GM19099 (cell line): ENCODE results near the gene HP.

ENCODE experiments used
- POLR2A ChIP-seq: IDR thresholded peaks from 3 replicates; pipeline ENCODE4 v1.6.1; 2011; ENCODE audit warnings: low read depth; ENCODE audit not compliant: insufficient read length; ENCODE audit errors: extremely low read depth

The HP gene

DNA sequence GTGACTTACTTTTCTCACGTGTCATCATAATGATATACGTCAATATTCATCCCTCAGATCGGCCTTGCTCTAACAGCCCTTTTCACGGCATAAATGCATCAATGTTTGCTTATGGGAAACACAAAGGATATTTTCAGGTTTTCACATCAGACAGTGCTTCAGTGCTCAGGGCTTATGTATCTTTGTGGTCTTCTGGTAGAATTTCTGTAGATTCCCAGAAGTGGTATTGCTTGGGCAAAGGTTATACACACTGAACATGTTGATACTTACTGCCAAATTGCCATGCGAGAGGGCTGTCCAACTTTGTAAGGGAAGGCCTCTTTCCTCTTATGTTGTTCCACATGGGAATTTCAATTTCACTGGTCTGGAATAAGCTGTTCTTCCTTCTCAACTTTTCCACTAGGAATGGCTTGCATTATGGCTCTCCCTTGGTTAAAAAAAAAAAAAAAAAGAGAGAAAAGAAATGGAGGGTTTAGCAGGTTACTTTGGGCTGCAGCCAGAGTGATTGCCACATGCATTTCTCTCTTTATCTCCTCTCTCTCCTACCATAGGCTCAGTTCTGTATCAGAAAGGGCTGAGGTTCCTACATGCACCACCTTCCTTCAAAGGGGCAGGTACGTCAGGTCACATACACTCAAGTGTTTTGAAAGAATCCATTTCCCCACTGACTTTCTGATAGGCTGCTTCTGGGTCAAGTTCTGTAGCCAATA is 26.5 kb upstream of the HP start:
- TF ChIP-seq POLR2A, result no peak

DNA sequence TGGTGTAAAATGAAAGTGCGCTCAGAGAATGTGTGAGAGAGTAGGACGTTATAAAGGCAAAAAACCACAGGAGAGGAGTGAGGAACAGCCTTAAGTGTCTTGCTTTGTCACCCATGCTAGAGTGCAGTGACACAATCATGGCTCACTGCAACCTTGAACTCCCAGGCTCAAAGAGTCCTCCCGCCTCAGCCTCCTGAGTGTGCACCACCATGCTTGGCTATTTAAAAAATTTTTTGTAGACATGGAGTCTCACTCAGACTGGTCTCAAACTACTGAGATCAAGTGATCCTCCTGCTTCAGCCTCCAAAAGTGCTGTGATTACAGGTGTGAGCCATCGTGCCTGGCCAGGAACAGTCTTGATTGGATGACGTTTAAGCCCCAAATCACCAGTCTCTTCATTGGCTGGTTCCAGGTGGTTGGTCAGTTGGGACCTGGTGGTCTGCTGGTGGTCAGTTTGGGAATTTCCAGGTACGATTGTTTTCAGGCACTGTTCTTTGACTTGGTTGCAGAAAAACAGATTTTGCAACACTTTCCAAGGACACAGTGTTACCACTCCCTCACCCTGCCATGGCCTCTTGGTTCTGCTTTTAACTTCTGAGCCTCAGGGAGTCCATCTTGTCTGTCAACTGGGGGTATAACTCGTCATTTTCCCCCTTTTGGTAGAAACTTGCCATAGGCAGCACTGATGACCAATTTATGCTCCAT is 24.6 kb upstream of the HP start:
- no peak for TF ChIP-seq POLR2A

DNA sequence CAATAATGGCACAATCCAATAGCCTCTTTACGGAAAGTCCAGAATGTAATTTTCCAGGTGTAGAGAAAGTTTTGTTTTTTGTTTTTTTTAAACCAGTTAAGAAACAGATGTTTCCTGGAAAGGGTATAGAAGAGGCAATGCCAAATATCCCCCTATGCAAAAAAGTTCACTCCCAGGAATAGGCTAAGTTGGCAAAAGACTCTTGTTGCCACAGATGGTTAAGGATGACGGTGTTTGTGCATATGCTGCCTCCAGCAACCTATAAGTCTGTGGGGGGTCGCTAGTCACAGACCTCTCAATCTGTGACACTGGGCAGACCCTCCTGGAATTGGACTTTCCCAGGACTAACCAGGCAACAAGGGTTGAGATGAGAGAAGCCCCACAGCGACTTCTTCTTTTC is 20.9 kb upstream of the HP start:
- TF ChIP-seq POLR2A, result no peak

DNA sequence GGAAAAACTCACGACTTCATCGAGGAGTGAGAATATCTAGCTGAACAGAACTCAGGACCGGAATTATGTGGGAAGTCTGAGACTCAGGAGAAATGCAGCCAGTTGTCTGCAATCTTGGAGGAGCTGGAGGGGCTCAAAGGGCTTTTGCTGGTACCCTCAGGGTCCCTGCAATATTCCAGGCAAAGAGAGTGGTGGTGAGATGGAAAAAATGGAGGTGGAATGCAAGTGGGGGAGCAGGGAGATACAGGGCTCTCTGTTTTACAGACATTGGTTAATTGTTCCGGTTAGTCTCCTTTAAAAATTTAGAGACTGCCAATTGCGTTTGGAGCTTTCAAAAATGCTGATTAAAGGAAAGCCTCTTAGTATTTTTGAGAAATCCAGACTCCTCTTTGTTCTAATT is 18.2 kb upstream of the HP start:
- no peak for TF ChIP-seq POLR2A

DNA sequence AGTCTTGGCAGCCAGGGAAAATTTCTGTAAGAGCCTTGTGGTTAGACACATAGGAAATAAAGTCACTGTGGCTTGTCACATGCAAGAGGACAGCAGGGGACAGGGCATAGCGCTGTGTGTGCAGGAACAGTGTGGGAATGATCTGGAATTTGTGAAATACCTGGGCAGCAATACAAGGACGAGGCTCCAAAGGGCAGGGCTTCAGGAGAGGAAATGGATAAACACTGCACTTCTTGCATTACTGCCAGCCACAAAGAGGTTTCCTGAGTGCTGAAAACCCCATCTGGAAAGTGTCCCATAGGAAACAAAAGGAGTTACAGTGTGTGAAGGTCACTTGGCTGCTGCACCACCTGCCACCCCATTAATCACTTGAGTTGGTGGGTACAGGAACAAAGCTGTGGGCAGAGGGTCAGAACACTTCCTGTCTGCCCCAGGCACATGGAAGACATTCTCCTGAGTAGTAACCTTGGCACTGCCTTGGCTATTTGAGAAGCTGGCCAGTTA is 12.1 kb upstream of the HP start:
- no peak for TF ChIP-seq POLR2A

DNA sequence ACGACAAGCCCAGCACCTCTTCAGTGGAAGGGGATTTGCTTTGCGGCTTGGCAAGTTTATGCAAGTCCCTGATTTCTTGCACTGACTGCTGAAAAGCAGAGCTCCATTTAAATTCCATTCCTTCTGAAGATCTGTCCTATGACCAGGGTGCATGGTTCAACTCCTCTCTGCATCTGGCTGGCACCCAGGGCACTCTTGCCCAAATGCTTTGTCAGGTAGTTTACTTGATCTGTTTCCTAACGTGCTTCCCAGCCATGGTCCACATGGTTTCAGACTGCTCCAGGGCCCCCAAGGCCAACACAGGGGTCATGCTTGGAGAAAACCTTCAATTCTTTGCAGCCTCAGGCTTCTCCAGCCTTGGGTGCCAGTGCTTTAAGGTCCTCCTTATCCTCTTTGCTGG is 11.2 kb upstream of the HP start:
- no peak for TF ChIP-seq POLR2A

DNA sequence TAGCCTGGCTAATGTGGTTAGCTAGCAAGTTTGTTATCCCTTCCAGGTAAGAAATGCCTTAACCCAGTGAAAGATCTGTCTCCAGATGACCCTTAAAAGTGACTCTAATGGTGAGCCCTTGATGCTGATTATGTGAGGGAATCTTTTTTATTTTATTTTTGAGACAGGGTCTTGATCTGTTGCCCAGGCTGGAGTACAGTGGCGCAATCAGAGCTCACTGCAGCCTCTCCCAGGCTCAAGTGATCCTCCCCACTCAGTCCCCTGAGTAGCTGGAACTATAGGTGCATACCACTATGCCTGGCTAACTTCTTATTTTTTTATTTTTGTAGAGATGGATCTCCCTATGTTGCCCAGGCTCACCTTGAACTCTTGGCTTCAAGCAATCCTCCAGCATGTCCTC is 10.8 kb upstream of the HP start:
- no peak for TF ChIP-seq POLR2A

DNA sequence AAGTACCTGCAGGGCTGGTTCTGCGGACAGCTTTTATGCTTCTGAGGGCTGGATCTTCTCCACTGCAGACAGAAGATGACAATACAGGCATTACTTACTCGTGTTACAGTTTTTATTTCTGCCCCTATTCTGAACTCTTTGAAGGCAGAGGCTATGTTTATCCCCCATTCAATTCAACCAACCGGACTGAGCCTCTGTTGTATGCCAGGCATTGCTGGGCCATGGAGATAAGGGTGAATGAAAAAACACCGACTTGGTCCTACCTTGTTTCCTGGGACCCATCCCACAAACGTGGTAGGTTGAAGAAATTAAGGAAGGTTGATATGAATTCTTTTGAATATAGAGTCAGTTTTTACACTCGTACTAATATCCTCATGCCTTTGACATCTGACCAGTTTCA is 10.0 kb upstream of the HP start:
- TF ChIP-seq POLR2A, result no peak

DNA sequence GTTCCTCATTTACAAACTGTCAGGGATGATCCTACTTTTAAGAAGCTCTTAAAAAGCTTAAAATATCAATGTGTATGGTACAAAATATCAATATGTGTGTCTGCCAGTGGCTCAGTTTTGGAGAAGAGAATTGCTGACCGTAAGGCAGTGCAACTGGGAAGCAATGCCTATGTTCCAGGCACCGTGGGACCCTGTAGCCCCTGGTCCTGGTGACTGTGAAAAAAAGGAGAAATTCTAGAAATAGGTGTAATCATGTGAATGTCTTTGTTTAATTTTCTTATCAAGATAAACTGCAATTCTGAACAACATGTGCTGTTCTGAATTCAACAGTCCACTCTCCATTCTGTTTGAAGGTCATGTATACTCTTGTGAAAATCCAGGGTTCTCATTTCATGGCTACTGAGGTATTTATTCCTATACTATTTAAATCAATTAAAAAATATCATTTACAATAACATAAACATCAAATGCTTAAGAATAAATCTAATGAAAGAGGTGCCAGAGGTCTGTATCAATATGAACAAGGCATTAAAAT is 9.4 kb upstream of the HP start:
- no peak for TF ChIP-seq POLR2A

DNA sequence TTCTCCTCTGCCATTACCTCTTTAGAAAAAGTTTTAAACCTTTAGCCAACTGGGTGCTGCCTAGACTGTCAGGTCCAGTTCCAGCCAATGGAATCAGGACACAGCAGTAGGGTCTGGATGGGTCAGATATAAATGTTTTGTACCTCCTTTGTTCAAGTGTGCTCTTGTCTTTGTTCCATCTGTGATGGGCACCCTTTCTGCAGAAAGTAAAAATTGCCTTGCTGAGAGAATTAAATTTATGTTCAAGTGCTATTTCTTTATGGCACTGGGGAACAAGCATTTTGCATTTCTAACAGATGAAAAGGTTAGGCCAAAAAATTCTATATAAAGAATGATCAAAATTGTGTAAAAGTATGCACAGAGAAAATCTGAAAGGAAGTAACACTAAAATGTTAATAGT is 5.2 kb upstream of the HP start:
- no peak for TF ChIP-seq POLR2A

DNA sequence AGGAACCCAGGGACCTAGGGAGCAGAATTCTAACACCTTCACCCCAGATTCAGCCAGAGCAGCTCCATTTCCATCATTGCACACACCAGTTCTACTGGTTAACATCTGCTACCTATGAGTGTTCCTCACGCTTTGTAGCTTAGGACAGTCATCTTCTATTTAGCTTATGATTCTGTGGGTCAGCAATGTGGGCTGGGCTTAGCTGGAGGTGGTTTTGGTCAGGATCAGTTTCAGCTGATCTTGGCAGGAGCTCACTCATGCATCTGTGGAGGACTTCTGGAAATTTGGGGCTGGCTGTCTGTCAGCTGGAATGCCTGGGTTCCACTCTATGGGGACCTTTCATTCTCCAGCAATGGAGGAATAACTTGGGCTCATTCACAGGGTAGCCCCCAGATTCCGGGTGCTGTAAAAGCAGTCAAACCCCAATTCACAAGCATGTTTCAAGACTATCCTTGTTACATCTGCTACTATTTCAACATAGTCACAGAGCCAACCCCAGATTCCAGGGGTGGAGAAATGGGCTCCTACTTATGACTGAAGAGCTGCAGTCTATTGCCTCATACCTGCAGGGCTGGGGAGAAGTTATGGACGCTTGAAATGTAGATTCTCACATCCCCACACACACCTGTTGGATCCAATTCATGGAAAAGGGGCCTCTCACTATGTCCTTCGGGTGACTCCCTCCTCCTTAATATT is 3.4 kb upstream of the HP start:
- no peak for TF ChIP-seq POLR2A

DNA sequence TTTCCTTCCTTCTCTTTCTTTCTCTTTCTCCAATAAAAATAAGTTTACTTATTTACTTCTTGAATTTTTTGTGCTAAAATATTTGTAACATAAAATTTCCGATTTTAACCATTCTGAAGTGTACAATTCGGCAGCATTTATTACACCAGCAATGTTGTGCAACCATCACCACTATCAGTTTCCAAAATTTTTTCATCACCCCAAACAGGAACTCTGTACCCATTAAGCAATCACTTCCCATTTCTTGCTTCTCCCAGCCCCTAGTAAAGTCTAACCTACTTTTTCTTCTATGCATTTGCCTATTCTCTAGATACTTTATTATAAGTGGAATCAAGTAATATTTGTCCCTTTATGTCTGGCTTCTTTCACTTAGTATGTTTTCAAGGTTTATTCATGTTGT is 2.5 kb upstream of the HP start:
- TF ChIP-seq POLR2A, result no peak

DNA sequence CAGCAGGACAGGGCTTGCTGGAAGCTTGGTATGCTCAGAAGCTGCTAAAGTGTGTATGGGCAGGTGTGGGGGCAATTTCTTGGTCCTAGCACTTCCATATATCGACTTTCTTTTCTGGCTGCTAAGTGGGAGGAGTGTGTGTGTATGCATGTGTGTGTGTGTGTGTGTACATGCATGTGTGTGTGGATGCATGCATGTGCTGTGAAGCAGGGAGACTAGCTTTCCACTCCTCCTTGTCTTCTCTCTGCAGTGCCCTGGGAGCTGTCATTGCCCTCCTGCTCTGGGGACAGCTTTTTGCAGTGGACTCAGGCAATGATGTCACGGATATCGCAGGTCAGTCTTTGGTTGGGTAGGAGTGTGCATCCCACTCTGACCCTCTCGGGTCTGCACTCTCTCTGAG is 1.6 kb downstream of the HP start:
- no peak for TF ChIP-seq POLR2A

DNA sequence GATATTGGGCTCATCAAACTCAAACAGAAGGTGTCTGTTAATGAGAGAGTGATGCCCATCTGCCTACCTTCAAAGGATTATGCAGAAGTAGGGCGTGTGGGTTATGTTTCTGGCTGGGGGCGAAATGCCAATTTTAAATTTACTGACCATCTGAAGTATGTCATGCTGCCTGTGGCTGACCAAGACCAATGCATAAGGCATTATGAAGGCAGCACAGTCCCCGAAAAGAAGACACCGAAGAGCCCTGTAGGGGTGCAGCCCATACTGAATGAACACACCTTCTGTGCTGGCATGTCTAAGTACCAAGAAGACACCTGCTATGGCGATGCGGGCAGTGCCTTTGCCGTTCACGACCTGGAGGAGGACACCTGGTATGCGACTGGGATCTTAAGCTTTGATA is 6.1 kb downstream of the HP start:
- no peak for TF ChIP-seq POLR2A

DNA sequence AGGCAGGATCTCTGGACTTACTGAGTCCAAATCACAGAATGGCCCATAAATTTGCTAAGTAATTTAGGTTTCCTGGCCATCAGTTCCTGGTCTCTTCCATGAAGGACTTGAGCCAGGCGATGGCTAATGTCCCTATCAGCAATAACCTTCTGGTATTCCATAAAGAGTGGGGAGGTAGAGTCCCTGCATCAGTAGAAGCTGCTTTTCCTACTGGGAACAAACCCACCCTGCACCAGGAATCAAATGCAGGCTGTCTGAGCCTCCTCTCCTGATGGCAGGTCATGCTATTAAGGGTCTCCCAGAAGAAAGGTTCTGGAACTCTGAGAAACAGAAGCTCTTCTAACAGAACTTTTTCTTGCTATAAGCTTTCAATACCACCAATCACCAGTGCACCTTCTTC is 7.3 kb downstream of the HP start:
- no peak for TF ChIP-seq POLR2A
